Mesothelial cell of epicardium (in vitro differentiated cells): ENCODE data around the gene PPP3R2. TPM values are rescaled to one million over a fixed set of nuclear protein-coding genes. Genes with fewer than 3 reads are reported as not detected.

Experiments
- DNase-seq, 2 experiments: peaks; one replicate each; pipeline ENCODE4 v3.0.0; 2021; ENCODE audit warnings: low spot score in 2 of 2; ENCODE audit not compliant: unreplicated experiment in 2 of 2
- H3K27ac Mint-ChIP-seq: 2 replicates; pipeline ENCODE4 v1.8.0; 2021; ENCODE audit warnings: mixed read lengths
- H3K27me3 Mint-ChIP-seq: 2 replicates; pipeline ENCODE4 v1.8.0; 2021; ENCODE audit warnings: low read depth, mixed read lengths
- H3K36me3 Mint-ChIP-seq: 2 replicates; pipeline ENCODE4 v1.8.0; 2021; ENCODE audit warnings: mixed read lengths
- H3K4me1 Mint-ChIP-seq: 2 replicates; pipeline ENCODE4 v1.8.0; 2021; ENCODE audit warnings: mixed read lengths
- H3K4me3 Mint-ChIP-seq: 2 replicates; pipeline ENCODE4 v1.8.0; 2021; ENCODE audit warnings: mild to moderate bottlenecking, moderate library complexity, mixed read lengths
- H3K9me3 Mint-ChIP-seq: 2 replicates; pipeline ENCODE4 v1.8.0; 2021; ENCODE audit warnings: mixed read lengths
- total RNA-seq: library from RNA; stranded (reverse); gene quantifications from 3 replicates; pipeline ENCODE4 v1.2.1, GENCODE V29; 2021
- TF ChIP-seq, protein P1 (sequence below): fragments of 200-600 bp; sonication (generic); IDR thresholded peaks from one replicate; pipeline ENCODE4 v1.5.0; 2021; ENCODE audit warnings: antibody characterized with exemption; ENCODE audit not compliant: unreplicated experiment

PPP3R2 gene
- total RNA-seq, 1 donor from 2014 or later, result 0.34 TPM

DNA sequence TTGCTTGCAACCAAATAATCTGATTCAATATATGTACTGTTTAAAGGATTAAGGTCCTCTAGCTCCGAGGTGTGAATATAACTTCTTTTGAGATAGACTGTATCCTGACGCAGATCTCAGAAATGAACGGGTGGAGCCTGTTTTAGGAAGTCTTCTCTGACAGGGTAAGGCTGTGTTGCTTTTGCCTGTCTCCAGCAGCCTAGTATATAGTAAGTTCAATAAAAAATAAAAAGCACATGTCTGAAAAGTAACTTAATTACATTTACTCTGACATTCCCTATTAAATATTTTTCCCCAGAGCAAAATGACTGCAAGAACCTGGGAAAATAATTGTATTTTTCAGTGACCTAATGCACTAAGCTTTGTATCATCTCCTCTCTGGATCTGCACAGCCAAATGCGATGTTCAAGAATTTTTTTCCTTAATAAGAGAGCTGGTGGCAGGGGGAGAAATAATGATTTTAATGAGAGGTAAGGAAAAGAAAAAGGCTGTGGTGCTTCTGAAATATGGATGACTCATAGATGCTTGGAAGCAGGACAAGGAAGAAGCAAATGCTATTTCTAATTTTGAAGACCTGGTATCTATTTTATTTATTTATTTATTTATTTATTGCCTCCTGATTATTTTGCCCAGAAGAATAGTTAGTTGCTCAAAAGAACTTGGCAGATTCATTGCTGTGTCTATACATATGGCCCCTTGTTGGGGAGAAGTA is 7.3 kb downstream of the PPP3R2 start:
- Mint-ChIP-seq H3K36me3 (no peaks in the 10 kb centered on the region), H3K27ac (no peak overlapping the region), H3K4me3 (no peak overlapping the region), H3K4me1 (peaks cover 2% of the 10 kb centered on the region), H3K27me3 (peaks cover 2% of the 10 kb centered on the region), H3K9me3 (no peaks in the 10 kb centered on the region)
- DNase-seq, result no peak
- TF ChIP-seq, protein P1, sequence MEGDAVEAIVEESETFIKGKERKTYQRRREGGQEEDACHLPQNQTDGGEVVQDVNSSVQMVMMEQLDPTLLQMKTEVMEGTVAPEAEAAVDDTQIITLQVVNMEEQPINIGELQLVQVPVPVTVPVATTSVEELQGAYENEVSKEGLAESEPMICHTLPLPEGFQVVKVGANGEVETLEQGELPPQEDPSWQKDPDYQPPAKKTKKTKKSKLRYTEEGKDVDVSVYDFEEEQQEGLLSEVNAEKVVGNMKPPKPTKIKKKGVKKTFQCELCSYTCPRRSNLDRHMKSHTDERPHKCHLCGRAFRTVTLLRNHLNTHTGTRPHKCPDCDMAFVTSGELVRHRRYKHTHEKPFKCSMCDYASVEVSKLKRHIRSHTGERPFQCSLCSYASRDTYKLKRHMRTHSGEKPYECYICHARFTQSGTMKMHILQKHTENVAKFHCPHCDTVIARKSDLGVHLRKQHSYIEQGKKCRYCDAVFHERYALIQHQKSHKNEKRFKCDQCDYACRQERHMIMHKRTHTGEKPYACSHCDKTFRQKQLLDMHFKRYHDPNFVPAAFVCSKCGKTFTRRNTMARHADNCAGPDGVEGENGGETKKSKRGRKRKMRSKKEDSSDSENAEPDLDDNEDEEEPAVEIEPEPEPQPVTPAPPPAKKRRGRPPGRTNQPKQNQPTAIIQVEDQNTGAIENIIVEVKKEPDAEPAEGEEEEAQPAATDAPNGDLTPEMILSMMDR, result no peak

DNA sequence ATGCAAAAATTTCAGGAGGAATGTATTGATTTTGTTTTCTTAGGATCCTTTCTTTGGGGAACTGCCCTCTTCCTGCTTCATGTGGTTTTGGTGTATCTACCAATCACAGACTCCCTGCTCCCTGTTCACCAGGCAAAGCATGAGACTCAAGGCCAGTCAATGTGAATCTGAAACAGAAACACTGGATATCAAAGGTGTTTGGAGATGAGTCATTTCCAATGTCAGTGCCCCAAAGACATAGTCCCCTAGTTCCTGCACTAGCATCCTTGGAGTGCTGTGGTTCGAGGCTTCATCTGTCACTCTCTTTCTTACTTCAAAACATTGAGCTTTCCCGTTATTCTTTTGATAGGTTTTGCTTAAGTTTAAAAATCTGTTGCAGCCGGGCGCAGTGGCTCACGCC is 8.1 kb downstream of the PPP3R2 start:
- Mint-ChIP-seq H3K36me3 (no peaks in the 10 kb centered on the region), H3K4me3 (no peak overlapping the region), H3K4me1 (peaks cover 4% of the 10 kb centered on the region), H3K27ac (no peak overlapping the region), H3K9me3 (no peaks in the 10 kb centered on the region), H3K27me3 (peaks cover 2% of the 10 kb centered on the region)
- TF ChIP-seq, protein P1, result no peak
- DNase-seq, result no peak

DNA sequence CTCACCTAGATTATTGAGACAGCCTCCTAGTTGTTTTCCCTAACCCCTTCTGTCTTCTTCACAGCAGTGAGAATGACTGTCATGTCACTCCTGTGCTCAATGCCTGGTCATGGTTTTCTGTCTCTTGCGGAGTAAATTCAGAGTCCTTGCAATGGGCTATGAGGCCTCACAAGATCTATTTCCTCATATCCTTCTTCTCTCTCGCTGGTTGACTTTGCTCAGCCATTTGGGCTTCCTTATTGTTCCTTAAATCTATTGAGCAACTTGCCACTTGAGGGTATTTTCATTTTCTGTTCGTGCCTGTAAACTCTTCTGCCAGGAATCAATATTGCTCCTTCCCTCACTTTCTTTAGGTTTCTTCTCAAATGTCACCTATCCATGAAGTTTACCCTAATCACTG is 9.0 kb downstream of the PPP3R2 start:
- H3K36me3 Mint-ChIP-seq, result no peaks in the 10 kb centered on the region
- DNase-seq, result no peak
- peaks cover 4% of the 10 kb centered on the region for H3K4me1 Mint-ChIP-seq
- no peak overlapping the region for H3K4me3 Mint-ChIP-seq
- H3K27me3 Mint-ChIP-seq, result no peaks in the 10 kb centered on the region
- no peaks in the 10 kb centered on the region for H3K9me3 Mint-ChIP-seq
- H3K27ac Mint-ChIP-seq, result no peak overlapping the region
- TF ChIP-seq, protein P1, result no peak

DNA sequence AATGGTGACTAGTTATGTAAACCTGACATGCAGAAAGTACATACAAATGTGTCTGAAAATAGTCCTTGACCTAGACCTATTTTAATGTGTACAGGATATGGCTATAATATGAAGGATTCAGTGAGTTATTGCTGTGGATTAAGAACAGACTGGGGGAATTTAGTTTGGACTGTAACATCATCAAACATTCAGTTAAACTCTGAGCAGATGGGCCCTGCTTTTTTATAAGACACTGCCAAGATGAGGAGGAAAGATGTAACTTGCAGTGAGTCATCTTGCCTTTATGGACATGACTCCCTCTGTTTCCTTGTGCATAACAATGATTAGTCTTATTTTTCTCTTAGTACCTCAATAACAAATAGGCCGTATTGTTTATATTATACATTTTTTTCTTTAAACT is 12.2 kb downstream of the PPP3R2 start:
- Mint-ChIP-seq H3K27me3 (no peaks in the 10 kb centered on the region), H3K4me3 (no peak overlapping the region)

DNA sequence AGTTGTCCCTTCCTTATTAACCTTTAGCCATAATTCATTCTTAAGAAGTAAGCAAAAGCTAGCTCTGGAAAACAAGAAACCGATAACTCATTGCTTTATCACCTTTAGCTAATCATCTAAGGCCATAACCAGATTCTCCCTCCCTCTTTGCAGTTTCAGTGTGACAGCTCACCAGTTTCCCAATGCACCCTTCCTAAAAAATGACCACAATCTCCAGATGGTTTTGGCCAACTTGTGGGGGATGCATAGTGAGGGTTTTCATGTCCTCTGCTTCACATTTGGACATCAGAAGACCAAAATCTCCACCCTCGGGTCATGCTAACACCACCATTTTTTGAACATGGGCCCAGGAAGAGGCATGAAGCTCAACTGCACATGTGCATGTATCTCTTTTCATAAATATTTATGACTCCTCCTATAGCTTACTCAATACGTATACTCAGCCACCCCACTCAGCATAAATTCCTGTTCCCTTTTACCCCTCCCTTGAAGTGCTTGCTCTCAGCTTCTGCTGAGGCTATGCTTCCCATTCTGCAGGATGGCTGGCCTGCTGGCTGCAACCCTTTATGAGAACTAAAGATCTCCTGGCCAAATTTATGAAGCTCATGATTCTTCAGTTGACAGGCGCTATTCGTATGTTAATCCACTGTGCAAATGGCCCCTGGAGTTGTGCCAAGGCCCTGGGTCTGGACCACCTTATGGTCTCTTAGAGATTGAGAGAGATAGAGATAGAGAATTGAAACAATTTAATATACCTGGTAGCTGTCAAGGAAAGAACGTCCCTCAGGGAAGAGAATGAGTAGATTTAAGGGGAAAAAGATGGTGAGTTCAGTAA is 14.8 kb downstream of the PPP3R2 start:
- H3K4me3 Mint-ChIP-seq, result no peak overlapping the region
- no peak overlapping the region for H3K27ac Mint-ChIP-seq
- H3K27me3 Mint-ChIP-seq, result no peaks in the 10 kb centered on the region
- no peaks in the 10 kb centered on the region for H3K9me3 Mint-ChIP-seq
- H3K36me3 Mint-ChIP-seq, result no peaks in the 10 kb centered on the region
- DNase-seq, result no peak
- TF ChIP-seq, protein P1, result no peak
- H3K4me1 Mint-ChIP-seq, result peaks cover 4% of the 10 kb centered on the region

More for the DNA sequence above, 12.2 kb downstream of the PPP3R2 start:
- no peaks in the 10 kb centered on the region for H3K36me3 Mint-ChIP-seq
- H3K9me3 Mint-ChIP-seq, result no peaks in the 10 kb centered on the region
- H3K27ac Mint-ChIP-seq, result peak overlapping the region; percentile 10
- TF ChIP-seq, protein P1, result no peak
- H3K4me1 Mint-ChIP-seq, result peaks cover 4% of the 10 kb centered on the region
- DNase-seq, result no peak
